HCT116 (cell line): ENCODE data around the gene GFOD1. TPM values are rescaled to one million over a fixed set of nuclear protein-coding genes. Genes with fewer than 3 reads are reported as not detected.

Source experiments
- ATAC-seq: fragments of 200-7000 bp; cut with Tn5 transposase; 2 replicates; pipeline ENCODE4 v1.9.1; 2020; ENCODE audit warnings: mild to moderate bottlenecking, moderate library complexity
- BruUV-seq: library from RNA; stranded (reverse); fragments of 400-500 nt; replicated peaks from 2 replicates; lab custom pipeline; 2021; lab: Mats Ljungman, UMichigan
- CTCF ChIA-PET: fragments of 300-600 bp; sonication (Branson Sonifier 250); formaldehyde crosslinking; loops from one replicate; lab custom pipeline; 2021; ENCODE audit warnings: antibody characterized with exemption; lab: Charles Lee
- POLR2A ChIA-PET: fragments of 300-600, 350-600 bp; sonication (Branson Sonifier 250); formaldehyde crosslinking; loops from one replicate; lab custom pipeline; 2021; ENCODE audit warnings: antibody characterized with exemption; lab: Charles Lee
- RAD21 ChIA-PET, 2 experiments: fragments of 300-600 bp; sonication (Branson Sonifier 250); formaldehyde crosslinking; loops; one replicate each; lab custom pipeline; 2023; ENCODE audit warnings: low total read pairs in 2 of 2; ENCODE audit not compliant: uncharacterized antibody in 2 of 2, unreplicated experiment in 2 of 2, low non-redundant PET in 1 of 2; lab: Charles Lee
- DNase-seq: peaks from one replicate; pipeline ENCODE4 v3.0.0-alpha.2; 2010; ENCODE audit warnings: low read depth, low spot score
- H2AFZ ChIP-seq: fragments of 200-600 bp; shearing (Covaris generic), sonication (generic); 2 replicates; pipeline ENCODE4 v1.6.1; 2017; ENCODE audit warnings: low read depth, mixed run types, mixed read lengths, antibody characterized with exemption, low read length; ENCODE audit not compliant: poor library complexity, severe bottlenecking
- H3K27ac ChIP-seq: 2 replicates; pipeline ENCODE4 v1.5.1; 2012; ENCODE audit warnings: low read depth, low read length
- H3K27me3 ChIP-seq: fragments of 200-600 bp; sonication (generic); 2 replicates; pipeline ENCODE4 v1.6.1; 2016; ENCODE audit warnings: mixed run types, low read length, mixed read lengths; ENCODE audit not compliant: insufficient read depth
- H3K36me3 ChIP-seq, 2 experiments: fragments of 200-500 bp in 1 of 2; fragments of 200-600 bp in 1 of 2; sonication (Bioruptor generic) in 1 of 2; sonication (generic) in 1 of 2; 2 replicates each; pipeline versions ENCODE4 v1.5.1 to v1.6.1; 2014 to 2016; ENCODE audit warnings: low read length in 2 of 2, inconsistent platforms in 1 of 2, mixed read lengths in 1 of 2, mixed run types in 1 of 2; ENCODE audit not compliant: insufficient read depth in 2 of 2, control insufficient read depth in 1 of 2
- H3K4me1 ChIP-seq, 2 experiments: fragments of 200-600 bp in 1 of 2; sonication (generic) in 1 of 2; 2 replicates each; pipeline versions ENCODE4 v1.5.1 to v1.6.1; 2012 to 2017; ENCODE audit warnings: low read length in 2 of 2, inconsistent platforms in 1 of 2, mild to moderate bottlenecking in 1 of 2, mixed read lengths in 1 of 2, mixed run types in 1 of 2, moderate library complexity in 1 of 2; ENCODE audit not compliant: insufficient read depth in 2 of 2, control insufficient read depth in 1 of 2
- H3K4me2 ChIP-seq: fragments of 200-600 bp; sonication (generic); 2 replicates; pipeline ENCODE4 v1.6.1; 2017; ENCODE audit warnings: mixed run types, low read length, mixed read lengths
- H3K4me3 ChIP-seq, 2 experiments: fragments of 200-600 bp in 1 of 2; sonication (generic) in 1 of 2; replicated peaks in 1 of 2; 2 replicates each; pipeline ENCODE4 v1.5.1; 2011 to 2016; ENCODE audit warnings: low read length in 2 of 2, control low read depth in 1 of 2, low read depth in 1 of 2, mild to moderate bottlenecking in 1 of 2, mixed read lengths in 1 of 2, mixed run types in 1 of 2
- H3K79me2 ChIP-seq: fragments of 200-600 bp; sonication (generic); 2 replicates; pipeline ENCODE4 v1.6.1; 2017; ENCODE audit warnings: mild to moderate bottlenecking, mixed run types, low read length, moderate library complexity, mixed read lengths; ENCODE audit not compliant: insufficient read depth
- H3K9ac ChIP-seq: fragments of 200-600 bp; sonication (generic); 2 replicates; pipeline ENCODE4 v1.6.1; 2016; ENCODE audit warnings: low read length, mixed read lengths
- H3K9me2 ChIP-seq: fragments of 200-600 bp; sonication (generic), shearing (Covaris generic); 2 replicates; pipeline ENCODE4 v1.6.1; 2017; ENCODE audit warnings: mixed run types, mild to moderate bottlenecking, moderate library complexity; ENCODE audit not compliant: insufficient read depth
- H3K9me3 ChIP-seq, 2 experiments: fragments of 200-500 bp in 1 of 2; fragments of 200-600 bp in 1 of 2; sonication (Bioruptor generic) in 1 of 2; sonication (generic) in 1 of 2; 2 replicates each; pipeline ENCODE4 v1.6.1; 2014 to 2017; ENCODE audit warnings: low read length in 2 of 2, mixed read lengths in 2 of 2, inconsistent platforms in 1 of 2, low read depth in 1 of 2, mild to moderate bottlenecking in 1 of 2, mixed run types in 1 of 2, moderate library complexity in 1 of 2; ENCODE audit not compliant: control insufficient read depth in 1 of 2, insufficient read depth in 1 of 2
- H4K20me1 ChIP-seq: fragments of 200-600 bp; sonication (generic), shearing (Covaris generic); 2 replicates; pipeline ENCODE4 v1.6.1; 2017; ENCODE audit warnings: mixed run types, mild to moderate bottlenecking, moderate library complexity; ENCODE audit not compliant: insufficient read depth
- CEBPB ChIP-seq: IDR thresholded peaks from 2 replicates; pipeline ENCODE4 v1.6.1; 2012; ENCODE audit warnings: low read depth
- ELF1 ChIP-seq: IDR thresholded peaks from 2 replicates; pipeline ENCODE4 v1.6.1; 2012; ENCODE audit warnings: low read depth, borderline replicate concordance
- EZH2 ChIP-seq: fragments of 200-600 bp; sonication (generic); IDR thresholded peaks from 2 replicates; pipeline ENCODE4 v1.6.1; 2017; ENCODE audit warnings: antibody characterized with exemption, mixed run types
- FOSL1 ChIP-seq: IDR thresholded peaks from 2 replicates; pipeline ENCODE4 v1.6.1; 2012; ENCODE audit warnings: low read depth
- MAX ChIP-seq: IDR thresholded peaks from 2 replicates; pipeline ENCODE4 v1.6.1; 2012
- POLR2A ChIP-seq: IDR thresholded peaks from 2 replicates; pipeline ENCODE4 v1.7.0; 2011; ENCODE audit warnings: borderline replicate concordance; ENCODE audit not compliant: insufficient read depth, insufficient read length; ENCODE audit errors: extremely low read depth
- RAD21 ChIP-seq: IDR thresholded peaks from 2 replicates; pipeline ENCODE4 v1.6.1; 2012; ENCODE audit warnings: low read depth, mild to moderate bottlenecking
- SIN3A ChIP-seq: IDR thresholded peaks from 2 replicates; pipeline ENCODE4 v1.6.1; 2012; ENCODE audit warnings: low read depth
- SRF ChIP-seq: IDR thresholded peaks from 2 replicates; pipeline ENCODE4 v1.6.1; 2012; ENCODE audit warnings: low read depth
- TCF7L2 ChIP-seq: IDR thresholded peaks from 2 replicates; pipeline ENCODE4 v1.7.0; 2011; ENCODE audit warnings: borderline replicate concordance, inconsistent platforms; ENCODE audit not compliant: insufficient read depth, insufficient read length; ENCODE audit errors: extremely low read depth
- intact Hi-C: fragments of 100-400 bp; cut with micrococcal nuclease; formaldehyde crosslinking; loops from 2 replicates; pipeline ENCODE4 v1.10.0; 2022
- total RNA-seq: library from RNA; stranded (reverse); gene quantifications from one replicate; pipeline ENCODE4 v1.2.1, GENCODE V29; 2021; ENCODE audit not compliant: unreplicated experiment

GFOD1 gene
- total RNA-seq, 1 experiment from 2014 or later = 3.8 TPM

- ATAC-seq (no peak), DNase-seq (no peak)
- no peak overlapping the region for H3K9ac ChIP-seq
- H3K79me2 ChIP-seq = no peaks in the 10 kb centered on the region
- no TSS peak for BruUV-seq
- no peaks in the 10 kb centered on the region for H3K9me2 ChIP-seq
- no peaks in the 10 kb centered on the region for H3K36me3 ChIP-seq
- H3K27me3 ChIP-seq = no peaks in the 10 kb centered on the region
- peaks cover 0 to 3% of the 10 kb centered on the region in 2 experiments; a peak in 1 of 4 replicates for H3K4me1 ChIP-seq
- no peak overlapping the region for H3K4me3 ChIP-seq
- TF ChIP-seq MAX (no peak), RAD21 (no peak), ELF1 (no peak), TCF7L2 (no peak), CEBPB (no peak), SIN3A (no peak), SRF (no peak), FOSL1 (no peak), EZH2 (no peak)
- H3K9me3 ChIP-seq = no peaks in the 10 kb centered on the region
- ChIA-PET RAD21 (no interaction called here), CTCF (no interaction called here), POLR2A (no interaction called here)
- intact Hi-C loops = no loop called here
- no peak overlapping the region for H3K27ac ChIP-seq
- H2AFZ ChIP-seq = no peak overlapping the region
- no peak overlapping the region for H3K4me2 ChIP-seq
- H4K20me1 ChIP-seq = no peaks in the 10 kb centered on the region
Measured at GRCh38 chr6:13504611-13505344, 17.4 kb upstream of the GFOD1 start.

GRCh38 chr6:13500915-13501314 lies 13.5 kb upstream of the GFOD1 start:
- no peaks in the 10 kb centered on the region for H4K20me1 ChIP-seq
- intact Hi-C loops = no loop called here
- no peak for ATAC-seq
- no peaks in the 10 kb centered on the region for H3K79me2 ChIP-seq
- H3K9me3 ChIP-seq = no peaks in the 10 kb centered on the region
- TF ChIP-seq SIN3A (no peak), POLR2A (no peak)
- peaks cover 3 to 9% of the 10 kb centered on the region in 2 experiments; a peak in 3 of 4 replicates for H3K4me1 ChIP-seq
- DNase-seq = no peak
- H3K4me3 ChIP-seq = no peak overlapping the region
- H3K9ac ChIP-seq = no peak overlapping the region
- no peaks in the 10 kb centered on the region for H3K36me3 ChIP-seq
- H3K9me2 ChIP-seq = no peaks in the 10 kb centered on the region
- BruUV-seq = no TSS peak
- H3K27ac ChIP-seq = no peak overlapping the region
- POLR2A ChIA-PET = no interaction called here
- H3K27me3 ChIP-seq = no peaks in the 10 kb centered on the region
- RAD21 ChIA-PET = no interaction called here
- CTCF ChIA-PET = no interaction called here
- H2AFZ ChIP-seq = peak overlapping the region; percentile 17
- no peak overlapping the region for H3K4me2 ChIP-seq
